ENCODE results near the gene LOXL4.

- TF ChIP-seq CTCF (IDR thresholded peaks at IDR 0.05; ENCODE audit: low read depth, low read length) (no peak), POLR2A (IDR thresholded peaks at IDR 0.05; ENCODE audit: extremely low read depth, insufficient read length) (no peak), MAX (IDR thresholded peaks at IDR 0.05; ENCODE audit: low read depth, low read length) (no peak), MYC (IDR thresholded peaks at IDR 0.05; ENCODE audit: low read depth, low read length) (no peak)
Measured at GRCh38 chr10:98301664-98302319, 33.8 kb upstream of the LOXL4 start.

All from NB4 (cell line).